NCI-H2196 treated with DMSO at 0.1 percent for 48 hours (cell line): ENCODE measurements around the gene ZNF79.

Experiments used
- DNase-seq: peaks from one replicate; lab custom pipeline; 2025; ENCODE audit not compliant: unreplicated experiment; lab: John Stamatoyannopoulos, UW

Gene ZNF79

GRCh38 chr9:127397646-127398274, 26.4 kb upstream of the ZNF79 start:
- DNase-seq, result no peak

GRCh38 chr9:127398275-127398647, 25.9 kb upstream of the ZNF79 start:
- DNase-seq, result no peak

GRCh38 chr9:127398715-127399400, 25.3 kb upstream of the ZNF79 start:
- DNase-seq, result no peak

- no peak for DNase-seq
These were observed 24.4 kb upstream of the ZNF79 start for GRCh38 chr9:127399736-127400269.

GRCh38 chr9:127402401-127403090, 21.6 kb upstream of the ZNF79 start:
- no peak for DNase-seq

GRCh38 chr9:127403507-127404192, 20.5 kb upstream of the ZNF79 start:
- no peak for DNase-seq

- DNase-seq, result no peak
These were observed 19.6 kb upstream of the ZNF79 start for GRCh38 chr9:127404631-127405030.

- no peak for DNase-seq
These were observed 18.6 kb upstream of the ZNF79 start for GRCh38 chr9:127405344-127406125.

GRCh38 chr9:127406799-127407491, 17.2 kb upstream of the ZNF79 start:
- DNase-seq, result no peak

- no peak for DNase-seq
These were observed 16.7 kb upstream of the ZNF79 start for GRCh38 chr9:127407492-127407843.

- no peak for DNase-seq
These were observed 13.1 kb upstream of the ZNF79 start for GRCh38 chr9:127411122-127411521.

GRCh38 chr9:127415141-127415540, 9.0 kb upstream of the ZNF79 start:
- no peak for DNase-seq

GRCh38 chr9:127415657-127416056, 8.5 kb upstream of the ZNF79 start:
- no peak for DNase-seq

GRCh38 chr9:127417131-127418036, 6.8 kb upstream of the ZNF79 start:
- DNase-seq, result no peak

GRCh38 chr9:127418037-127418471, 6.1 kb upstream of the ZNF79 start:
- no peak for DNase-seq

- no peak for DNase-seq
These were observed 4.8 kb upstream of the ZNF79 start for GRCh38 chr9:127419348-127419747.

GRCh38 chr9:127421057-127421456, 3.1 kb upstream of the ZNF79 start:
- DNase-seq, result no peak

- no peak for DNase-seq
These were observed 1.9 kb upstream of the ZNF79 start for GRCh38 chr9:127422133-127422782.

GRCh38 chr9:127422787-127423186, 1.4 kb upstream of the ZNF79 start:
- DNase-seq, result no peak
